Measurements from ENCODE around the gene LRTM1.

DNA sequence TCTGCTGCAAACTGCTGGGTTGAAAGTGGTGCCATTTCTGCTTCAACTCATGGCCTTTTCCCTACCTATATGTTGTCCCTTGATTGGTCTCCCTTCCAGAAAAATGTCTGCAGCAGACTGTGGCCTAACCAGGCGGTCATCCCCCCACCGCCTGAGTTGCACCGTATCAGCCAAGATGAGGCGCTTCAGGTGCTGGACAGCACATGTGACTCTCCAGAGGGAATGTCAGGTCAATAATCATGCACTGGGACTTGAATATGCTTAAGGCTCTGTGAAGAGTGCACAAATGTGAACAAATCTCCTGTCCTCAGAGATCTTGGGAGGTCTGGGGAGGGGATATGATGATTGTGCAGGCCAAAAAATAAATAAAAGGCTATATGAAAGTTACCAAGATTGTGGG, 32.2 kb downstream of the LRTM1 start:
- TF ChIP-seq, protein P1, sequence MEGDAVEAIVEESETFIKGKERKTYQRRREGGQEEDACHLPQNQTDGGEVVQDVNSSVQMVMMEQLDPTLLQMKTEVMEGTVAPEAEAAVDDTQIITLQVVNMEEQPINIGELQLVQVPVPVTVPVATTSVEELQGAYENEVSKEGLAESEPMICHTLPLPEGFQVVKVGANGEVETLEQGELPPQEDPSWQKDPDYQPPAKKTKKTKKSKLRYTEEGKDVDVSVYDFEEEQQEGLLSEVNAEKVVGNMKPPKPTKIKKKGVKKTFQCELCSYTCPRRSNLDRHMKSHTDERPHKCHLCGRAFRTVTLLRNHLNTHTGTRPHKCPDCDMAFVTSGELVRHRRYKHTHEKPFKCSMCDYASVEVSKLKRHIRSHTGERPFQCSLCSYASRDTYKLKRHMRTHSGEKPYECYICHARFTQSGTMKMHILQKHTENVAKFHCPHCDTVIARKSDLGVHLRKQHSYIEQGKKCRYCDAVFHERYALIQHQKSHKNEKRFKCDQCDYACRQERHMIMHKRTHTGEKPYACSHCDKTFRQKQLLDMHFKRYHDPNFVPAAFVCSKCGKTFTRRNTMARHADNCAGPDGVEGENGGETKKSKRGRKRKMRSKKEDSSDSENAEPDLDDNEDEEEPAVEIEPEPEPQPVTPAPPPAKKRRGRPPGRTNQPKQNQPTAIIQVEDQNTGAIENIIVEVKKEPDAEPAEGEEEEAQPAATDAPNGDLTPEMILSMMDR (IDR thresholded peaks at IDR 0.05), result no peak
- TF ChIP-seq POLR2A (IDR thresholded peaks at IDR 0.05), result no peak

Measured in body of pancreas (tissue), 4 donors.